HL-60 (cell line): ENCODE measurements around the gene NRCAM.

Experiments used
- CTCF ChIP-seq: IDR thresholded peaks from one replicate; pipeline ENCODE4 v1.5.1; 2011; ENCODE audit warnings: low read length, control low read depth, inconsistent platforms; ENCODE audit not compliant: insufficient read depth
- SPI1 ChIP-seq: IDR thresholded peaks from 2 replicates; pipeline ENCODE4 v1.6.1; 2012; ENCODE audit warnings: low read depth, mild to moderate bottlenecking, borderline replicate concordance

- TF ChIP-seq CTCF, result no peak
- TF ChIP-seq SPI1, result no peak
Measured at GRCh38 chr7:108201766-108202165, 254.5 kb downstream of the NRCAM start.
